PC-3 (cell line): ENCODE data around the gene C9orf50.

Experiments
- EZH2 ChIP-seq: fragments of 300-600 bp; sonication (generic); IDR thresholded peaks from one replicate; pipeline ENCODE4 v1.6.1; 2017; ENCODE audit warnings: antibody characterized with exemption, mild to moderate bottlenecking, low read length; ENCODE audit not compliant: unreplicated experiment
- TF ChIP-seq, protein P1 (sequence below): fragments of 300-600 bp; sonication (generic); conservative IDR thresholded peaks from 2 replicates; pipeline ENCODE4 v1.5.1; 2017; ENCODE audit warnings: antibody characterized with exemption, low read depth, mild to moderate bottlenecking, low read length

DNA sequence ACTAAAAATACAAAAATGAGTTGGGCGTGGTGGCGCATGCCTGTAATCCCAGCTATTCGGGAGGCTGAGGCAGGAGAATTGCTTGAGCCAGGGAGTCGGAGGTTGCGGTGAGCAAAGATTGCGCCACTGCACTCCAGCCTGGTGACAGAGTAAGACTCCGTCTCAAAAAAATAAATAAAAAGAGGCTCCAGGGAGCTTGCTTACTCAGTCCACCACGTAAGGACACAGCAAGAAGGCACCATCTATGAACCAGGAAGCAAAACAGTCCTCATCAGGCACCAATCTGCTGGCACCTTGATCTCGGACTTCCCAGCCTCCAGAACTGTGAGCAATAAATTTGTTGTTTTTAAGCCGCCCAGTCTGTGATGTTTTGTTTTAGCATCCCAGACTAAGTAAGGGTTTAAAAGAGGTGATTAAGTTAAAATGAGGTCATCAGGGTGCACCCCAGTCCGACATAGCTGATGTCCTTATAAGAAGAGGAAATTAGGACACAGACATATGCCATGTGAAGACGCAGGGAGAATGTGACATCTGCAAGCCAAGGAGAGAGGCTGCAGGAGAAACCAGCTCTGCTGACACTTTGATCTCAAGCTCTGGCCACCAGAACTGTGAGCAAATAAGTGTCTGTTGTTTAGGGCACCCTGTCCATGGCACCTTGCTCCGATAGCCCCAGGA is 45.9 kb downstream of the C9orf50 start:
- TF ChIP-seq EZH2 = no peak
- TF ChIP-seq, protein P1, sequence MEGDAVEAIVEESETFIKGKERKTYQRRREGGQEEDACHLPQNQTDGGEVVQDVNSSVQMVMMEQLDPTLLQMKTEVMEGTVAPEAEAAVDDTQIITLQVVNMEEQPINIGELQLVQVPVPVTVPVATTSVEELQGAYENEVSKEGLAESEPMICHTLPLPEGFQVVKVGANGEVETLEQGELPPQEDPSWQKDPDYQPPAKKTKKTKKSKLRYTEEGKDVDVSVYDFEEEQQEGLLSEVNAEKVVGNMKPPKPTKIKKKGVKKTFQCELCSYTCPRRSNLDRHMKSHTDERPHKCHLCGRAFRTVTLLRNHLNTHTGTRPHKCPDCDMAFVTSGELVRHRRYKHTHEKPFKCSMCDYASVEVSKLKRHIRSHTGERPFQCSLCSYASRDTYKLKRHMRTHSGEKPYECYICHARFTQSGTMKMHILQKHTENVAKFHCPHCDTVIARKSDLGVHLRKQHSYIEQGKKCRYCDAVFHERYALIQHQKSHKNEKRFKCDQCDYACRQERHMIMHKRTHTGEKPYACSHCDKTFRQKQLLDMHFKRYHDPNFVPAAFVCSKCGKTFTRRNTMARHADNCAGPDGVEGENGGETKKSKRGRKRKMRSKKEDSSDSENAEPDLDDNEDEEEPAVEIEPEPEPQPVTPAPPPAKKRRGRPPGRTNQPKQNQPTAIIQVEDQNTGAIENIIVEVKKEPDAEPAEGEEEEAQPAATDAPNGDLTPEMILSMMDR = no peak
